ENCODE data around the gene CDHR3.

CDHR3 gene

DNA sequence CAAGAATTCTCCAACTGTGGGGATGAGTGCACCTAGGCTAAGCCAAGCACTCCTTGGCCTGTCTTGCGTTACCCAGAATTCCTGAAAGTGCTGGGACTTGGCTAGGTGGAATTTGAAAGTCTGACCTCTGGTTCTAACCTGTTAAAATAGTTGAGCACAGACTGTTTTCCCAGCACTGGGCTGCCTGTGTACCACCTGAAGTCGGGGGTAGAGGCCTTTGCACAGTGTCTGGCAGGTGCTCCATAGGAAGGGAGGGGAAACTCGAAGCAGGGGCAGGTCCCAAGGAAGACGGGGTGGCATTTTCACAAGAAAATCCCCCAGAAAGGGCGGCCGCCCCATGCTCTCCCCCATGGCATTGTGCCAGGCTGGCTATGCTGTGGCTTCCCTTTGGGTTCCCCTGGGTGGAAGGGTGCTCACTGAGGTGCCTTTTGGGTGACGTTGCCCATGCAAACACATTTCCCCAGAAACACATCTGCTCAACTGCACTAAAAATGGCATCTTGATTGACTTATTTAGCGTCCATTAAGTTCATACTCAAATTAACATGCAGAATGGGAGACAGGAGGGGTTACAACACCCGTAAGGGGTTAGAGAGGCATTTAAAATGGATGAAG, 86.2 kb downstream of the CDHR3 start:
- no peak for DNase-seq (ENCODE audit: low spot score)

DNA sequence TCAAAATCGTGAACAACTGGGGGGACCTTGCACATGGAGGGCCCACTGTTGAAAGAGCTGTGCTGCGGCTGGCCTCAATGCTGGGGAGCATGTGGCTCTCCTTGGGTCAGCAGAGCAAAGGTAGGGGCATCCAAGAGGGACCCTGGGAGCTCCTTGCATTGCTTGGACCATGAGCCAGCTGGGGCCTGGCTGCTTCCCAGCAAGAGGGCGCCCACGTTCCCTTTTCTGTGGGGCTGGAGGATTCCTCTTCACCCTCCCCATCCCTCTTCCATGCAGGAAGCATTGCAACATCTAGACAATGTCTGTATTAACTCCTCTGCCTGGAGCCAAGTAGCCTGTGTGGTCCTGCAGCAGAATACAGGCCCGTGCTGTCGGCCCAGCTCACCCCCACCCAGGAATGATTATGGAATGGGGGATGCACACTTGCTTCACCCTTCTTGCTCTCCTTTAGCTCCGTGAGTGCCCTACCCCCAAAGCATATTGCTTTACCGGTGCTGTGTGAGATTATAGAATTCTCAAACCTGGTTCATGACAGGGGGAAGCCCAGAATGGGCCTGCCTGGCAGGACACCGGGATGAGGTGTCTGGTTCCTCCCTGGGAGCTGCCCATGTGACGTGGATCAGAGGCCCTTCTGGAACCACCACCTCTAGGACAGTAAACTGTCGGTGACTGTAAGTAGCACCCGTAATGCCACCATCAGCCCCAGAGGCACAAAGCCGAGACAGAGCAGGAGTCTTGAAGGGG, 87.1 kb downstream of the CDHR3 start:
- no peak for DNase-seq (ENCODE audit: low spot score)

DNA sequence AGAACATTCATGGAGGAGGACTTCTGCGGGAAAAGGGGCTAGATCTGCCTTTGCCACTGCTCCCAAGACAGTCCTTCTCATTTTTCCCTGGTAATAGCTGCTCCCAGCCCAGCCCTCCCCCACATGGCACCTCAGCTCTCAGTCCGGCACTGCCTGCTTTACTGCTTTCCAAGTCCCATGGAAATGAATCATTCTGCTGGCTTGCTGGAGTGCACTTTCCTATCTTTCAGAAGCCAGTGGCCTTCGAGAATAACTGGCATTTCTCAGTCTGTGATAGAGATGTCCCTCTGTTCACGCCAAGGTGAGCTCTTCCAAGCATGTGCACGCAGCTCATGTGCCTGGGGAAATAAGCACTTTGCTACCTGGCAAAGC, 87.7 kb downstream of the CDHR3 start:
- DNase-seq (ENCODE audit: low spot score): no peak

DNA sequence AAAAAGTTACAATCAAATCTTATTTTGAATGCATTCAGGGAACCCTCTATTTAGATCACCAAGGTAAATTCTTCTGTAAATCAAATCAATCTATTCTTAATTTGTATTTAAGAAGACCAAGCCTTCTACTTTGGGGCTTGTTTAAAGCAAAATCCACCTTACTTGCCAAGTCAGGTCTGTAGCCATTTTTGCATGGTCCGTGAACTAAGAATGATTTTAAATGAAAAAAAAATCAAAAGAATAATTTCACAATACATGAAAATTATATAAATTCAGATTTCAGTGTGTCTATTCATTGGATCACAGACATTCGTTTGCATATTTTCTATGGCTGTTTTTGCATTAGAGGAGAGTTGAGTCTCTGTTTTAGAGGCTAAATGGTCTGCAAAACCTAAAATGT, 89.6 kb downstream of the CDHR3 start:
- DNase-seq (ENCODE audit: low spot score): no peak

DNA sequence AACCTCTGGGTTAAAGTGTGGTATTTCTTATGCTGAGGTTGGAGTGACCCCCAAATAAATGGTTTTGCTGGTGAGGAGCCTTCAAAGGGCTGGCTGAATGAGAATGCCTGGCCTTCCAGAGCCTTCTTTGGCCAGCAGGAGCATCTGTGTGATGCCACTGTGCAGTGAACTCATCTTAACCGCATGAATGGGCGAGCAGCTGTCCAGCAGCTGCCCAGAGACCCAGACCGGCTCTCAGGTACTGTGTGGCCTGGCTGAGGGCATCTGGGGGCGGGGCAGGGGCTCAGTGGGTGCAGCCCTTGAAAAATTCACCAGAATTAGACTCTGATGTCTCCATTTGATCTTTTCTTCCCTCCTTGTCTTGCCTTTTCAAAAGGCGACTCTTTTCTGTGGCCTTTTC, 90.0 kb downstream of the CDHR3 start:
- DNase-seq (ENCODE audit: low spot score): no peak

DNA sequence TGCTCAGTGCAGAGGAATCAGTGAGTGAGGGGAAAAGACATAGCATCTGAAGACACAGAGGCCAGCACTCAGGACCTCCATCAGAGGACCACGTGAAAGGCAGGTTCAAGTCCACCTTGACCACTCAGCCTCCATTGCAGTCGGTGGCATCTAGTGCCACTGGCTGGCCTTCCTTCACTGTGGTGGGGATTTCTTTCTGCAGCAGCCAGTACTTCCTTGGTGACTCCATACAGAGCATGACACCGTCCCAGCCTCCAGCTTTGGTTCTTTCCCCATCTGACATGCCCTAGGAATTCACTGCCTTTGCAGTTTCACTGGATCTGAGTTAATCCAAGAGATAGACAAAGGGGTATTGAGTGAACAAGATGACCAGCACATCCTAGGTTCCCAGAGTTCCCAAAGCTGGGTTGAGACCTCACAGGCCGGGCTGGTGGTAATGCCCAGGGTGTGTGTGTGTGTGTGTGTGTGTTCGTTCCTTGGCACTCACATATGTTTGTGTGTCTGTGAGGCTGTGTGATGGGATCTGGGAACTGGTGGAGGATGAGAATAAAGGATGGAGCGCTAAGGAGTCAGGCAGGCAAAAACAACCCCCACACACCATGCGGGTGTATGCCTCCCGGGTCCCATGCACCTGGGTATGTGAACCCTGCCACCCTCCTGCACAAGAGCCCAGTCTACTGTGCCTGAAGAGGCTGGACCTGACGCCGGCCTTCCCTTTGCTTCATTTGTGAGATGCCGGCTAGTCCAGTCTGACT, 91.3 kb downstream of the CDHR3 start:
- no peak for DNase-seq (ENCODE audit: low spot score)

DNA sequence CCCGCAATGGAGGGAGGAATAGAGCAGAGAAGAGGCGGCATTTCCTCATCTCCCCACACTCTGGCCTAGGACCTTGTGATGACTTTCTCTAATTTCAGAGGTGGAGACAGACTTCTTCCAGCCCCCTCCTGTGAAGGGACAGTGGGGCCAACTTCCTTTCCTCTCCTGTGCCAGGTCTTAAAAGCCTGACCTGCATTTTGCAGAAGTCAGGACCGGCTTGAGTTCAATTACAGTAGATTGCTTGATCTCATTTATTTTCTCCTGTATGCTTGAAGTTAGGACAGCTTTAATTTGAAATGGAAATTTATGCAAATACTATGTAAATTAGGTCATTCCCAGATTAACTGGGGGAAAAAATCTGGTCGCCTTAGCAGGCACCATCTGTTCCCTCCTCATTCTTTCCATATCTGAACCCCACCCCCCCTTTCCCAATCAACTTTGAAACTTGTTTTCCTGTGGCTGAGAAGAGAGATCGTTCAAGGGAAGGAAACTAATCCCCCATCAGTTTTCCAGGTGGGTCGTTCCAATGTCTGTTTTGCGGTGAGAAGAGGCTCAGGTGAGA, 92.0 kb downstream of the CDHR3 start:
- no peak for DNase-seq (ENCODE audit: low spot score)

DNA sequence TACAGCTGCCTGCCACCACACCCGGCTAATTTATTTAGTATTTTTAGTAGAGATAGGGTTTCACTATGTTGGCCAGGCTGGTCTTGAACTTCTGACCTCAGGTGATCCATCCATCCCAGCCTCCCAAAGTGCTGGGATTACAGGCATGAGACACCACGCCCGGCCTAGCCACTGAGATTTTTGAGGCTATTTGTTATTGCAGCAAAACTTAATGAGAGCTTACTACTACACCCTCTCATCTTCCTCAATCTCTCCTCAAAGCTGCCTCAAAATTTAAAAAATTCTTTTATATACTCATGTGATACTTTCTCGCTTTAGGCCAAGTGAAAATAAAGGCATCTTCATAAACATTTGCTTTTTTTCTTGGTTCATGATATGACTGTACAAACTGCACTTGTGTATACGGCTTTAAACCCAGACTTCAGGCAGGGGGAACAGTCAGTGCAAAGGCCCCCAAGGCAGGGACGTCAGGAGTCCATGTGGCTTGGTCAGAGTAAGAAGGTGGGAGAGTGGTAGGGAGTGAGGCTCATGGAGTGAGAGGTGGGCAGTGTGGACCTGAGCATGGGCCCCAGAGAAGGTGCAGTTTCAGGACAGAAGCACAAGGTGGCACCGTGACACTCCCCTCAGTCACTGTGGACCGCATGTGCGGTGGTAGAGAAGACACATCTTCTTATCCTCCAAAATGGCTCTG, 93.6 kb downstream of the CDHR3 start:
- peak; percentile 89 for DNase-seq (ENCODE audit: low spot score)

DNA sequence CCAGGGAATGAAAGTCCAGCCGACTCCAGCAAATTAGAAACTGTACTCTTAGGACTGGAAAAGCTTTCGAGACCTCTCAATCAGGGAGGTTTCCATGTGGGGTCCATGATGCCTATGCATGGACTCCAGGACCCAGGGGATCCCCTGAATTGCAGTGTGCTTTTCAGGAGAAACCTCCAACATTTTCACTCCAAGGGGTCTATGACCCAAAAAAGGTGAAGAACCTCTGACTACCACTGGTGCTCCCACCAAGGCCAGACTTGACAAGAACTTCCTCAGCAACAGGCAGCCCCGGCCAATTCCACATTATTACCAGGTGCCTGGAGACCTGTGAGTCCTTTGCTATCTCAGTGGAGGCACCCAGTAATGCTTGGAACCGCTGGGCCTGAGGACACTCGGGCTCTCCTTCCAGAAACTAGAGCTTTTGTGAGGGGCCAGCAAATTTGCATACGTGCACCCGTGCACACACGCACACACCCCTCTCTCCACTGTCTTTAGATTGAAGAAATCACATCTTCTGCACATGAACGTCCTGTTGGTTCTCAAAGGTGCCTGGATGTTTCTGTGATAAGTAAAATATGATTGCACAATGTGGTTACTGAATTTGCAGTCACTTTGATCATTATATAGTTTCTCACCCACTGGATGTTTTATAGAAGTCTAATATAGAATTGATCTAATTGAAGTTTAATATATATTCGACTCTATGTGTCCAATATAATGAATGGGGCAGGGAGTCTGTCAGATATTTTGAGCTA, 94.3 kb downstream of the CDHR3 start:
- no peak for DNase-seq (ENCODE audit: low spot score)

DNA sequence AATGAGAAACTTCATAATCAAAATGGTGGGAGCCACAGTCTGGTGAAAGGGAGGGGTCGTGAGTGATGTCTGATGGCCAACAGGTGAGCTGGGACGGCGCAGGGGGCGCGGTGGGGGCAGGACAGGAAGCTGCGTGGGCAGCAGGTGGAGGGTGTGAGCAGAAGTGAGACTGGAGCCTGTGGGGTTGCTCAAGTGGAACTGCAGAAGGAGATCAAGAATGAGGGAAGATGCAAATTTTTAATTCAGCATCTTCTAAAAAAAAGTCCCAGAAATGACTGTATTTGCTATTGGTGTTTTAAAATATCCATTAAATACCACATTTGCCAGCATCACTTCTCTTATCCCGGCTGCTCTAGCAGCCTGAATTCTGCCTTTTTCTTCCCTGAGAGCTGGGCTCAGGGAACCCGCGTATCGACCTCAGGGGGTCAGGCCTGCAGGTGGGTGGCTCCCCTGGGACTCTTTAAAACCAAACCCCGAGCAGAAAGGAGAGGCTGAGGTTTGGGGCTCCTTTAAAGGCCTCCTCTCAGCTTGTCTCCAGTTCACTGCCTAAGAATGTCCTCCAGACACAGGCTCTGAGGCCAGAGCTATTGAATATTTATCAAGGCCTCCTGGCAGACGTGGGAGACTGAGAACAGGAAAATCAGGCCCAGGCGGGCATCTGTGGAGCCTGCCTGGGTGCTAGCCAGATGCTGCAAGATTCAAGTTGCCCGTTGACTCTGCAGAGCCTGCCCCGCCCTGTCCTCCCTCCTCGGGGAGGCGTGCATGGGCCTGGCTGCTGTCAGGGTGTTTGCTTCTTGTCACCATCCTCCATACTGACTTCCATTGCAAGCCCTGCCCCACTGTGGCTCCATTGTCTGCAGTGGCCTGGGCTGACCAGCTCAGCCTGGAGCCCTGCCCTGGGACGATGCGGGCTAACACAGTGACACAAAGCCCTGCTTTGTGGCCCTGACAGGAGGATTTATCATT, 95.2 kb downstream of the CDHR3 start:
- DNase-seq (ENCODE audit: low spot score): no peak

DNA sequence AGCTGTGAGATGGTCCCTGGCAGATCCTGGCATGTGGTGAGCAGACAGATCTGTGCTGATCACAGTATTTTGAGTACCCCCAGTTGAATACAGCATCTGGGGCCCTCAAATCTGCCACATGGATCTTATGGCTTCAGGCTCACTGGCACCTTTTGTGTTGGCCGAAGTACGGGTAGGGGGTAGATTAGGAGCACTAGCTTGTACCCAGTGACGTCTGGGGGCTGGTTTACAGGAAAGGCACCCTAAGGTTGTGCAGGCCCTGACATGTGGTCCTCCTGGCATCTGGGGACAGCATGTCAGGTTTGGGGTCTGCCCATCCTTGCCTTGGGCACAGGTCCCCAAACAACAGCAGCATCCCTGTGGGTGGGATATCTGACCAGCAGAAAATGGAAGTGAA, 95.9 kb downstream of the CDHR3 start:
- DNase-seq (ENCODE audit: low spot score): no peak

DNA sequence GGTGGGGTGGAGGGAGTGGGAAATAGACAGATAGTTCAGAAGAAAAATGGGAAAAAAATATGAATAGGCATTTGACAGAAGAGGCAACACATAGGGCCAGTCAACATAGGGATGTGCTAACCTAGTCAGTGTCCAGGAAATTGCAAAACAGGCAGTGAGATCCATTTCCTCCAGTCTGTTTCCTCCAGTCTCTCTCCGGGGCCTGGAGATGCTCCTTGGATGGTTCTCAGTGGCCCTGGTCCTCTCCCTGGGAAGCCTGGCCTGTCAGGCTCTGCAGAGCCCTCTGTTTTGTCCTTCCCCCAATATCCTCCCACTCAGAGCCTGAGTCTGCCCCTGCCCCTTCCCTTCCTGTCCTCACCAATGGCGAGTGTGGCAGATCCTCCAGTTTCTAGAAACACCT, 96.5 kb downstream of the CDHR3 start:
- no peak for DNase-seq (ENCODE audit: low spot score)

DNA sequence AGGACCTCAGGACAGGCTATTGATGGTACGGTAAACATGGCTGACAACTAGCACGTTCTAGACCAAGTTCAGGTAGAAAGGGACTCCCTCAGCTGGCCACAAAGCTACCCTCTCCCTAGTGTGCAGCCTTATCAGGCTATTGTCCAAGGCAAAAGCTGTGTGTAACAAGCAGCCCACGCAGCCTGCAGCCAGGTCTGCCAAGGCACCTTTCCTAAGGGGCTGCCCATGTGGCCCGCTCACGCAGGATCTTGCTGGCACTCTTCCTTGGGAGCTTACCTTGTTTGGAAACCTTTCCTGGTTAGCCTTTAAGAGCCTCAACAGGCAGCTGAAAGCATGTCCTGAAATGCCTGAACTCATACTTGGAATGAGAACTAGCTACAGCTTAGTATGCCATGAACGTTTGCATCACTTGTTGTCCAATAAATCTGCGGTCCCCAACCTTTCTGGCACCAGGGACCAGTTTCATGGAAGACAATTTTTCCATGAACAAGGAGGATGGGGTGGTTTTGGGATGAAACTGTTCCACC, 97.4 kb downstream of the CDHR3 start:
- no peak for DNase-seq (ENCODE audit: low spot score)

DNA sequence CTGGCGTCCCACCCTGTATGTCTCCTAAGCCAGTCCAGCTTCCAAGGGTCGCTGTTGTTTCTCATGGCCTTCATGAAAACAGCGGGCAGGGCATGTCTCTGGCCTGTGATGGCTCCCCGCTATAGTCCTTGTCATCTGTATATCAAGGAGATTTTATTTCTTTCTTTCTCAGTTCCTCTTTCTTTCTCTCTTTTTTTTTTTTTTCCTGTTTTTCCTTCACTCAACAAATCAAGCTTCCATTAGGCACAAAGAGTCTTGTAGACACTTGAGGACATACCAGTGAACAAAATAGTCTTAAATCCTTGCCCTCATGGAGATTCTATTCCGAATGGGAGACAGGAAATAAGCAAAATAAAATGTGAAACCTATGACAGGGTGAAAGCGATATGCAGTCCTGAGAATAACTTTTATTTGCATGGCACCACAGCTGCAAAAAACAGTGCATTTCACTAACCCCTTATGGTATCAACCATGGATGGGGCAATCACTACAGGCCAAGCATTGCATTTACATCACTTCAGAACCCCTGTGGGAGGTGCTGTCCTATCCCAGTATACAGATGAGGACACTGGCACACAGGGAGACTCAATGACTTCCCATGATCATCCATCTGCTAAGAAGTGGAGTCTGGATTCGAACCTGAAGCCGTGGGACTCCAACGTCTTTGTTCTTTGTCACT, 98.4 kb downstream of the CDHR3 start:
- no peak for DNase-seq (ENCODE audit: low spot score)

DNA sequence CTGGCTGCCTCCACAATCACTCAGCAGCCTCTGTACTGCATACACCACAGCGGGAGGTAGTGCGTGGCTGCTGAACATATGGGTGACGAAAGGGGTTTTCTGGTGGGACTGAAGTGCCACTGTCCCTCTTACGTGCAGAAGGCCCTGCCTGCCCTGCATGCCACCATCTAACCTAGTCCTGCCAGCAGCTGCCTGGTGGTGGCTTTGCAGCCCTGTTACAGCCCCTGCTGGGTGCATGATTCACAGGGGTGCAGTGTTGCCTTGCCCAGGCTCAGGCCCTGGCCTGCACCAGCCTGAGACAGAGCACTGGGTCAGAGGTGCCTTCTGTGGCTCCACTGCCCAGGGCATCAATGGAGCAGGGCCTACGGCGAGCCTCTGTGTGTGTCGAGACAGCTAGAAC, 98.9 kb downstream of the CDHR3 start:
- DNase-seq (ENCODE audit: low spot score): no peak

DNA sequence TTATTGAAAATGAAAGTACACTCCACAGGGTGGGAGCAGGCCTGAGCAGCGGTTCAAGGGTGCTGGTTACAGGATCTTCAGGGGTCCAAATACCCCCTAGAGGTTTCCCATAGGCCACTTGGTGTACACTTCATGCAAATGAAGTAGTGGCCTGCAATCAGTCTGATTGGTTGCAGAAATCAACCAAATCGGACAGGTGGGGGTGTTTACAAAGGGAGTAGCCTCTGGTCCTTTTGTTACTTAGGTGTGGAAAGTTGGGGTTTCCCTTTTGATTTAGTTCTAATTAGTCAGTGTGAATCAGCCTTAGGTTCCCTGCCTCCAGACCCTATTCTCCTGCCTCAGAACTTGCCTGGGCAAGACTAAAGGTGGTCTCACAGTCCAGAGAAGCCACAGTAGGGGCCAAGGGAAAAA, 99.5 kb downstream of the CDHR3 start:
- DNase-seq (ENCODE audit: low spot score): no peak

DNA sequence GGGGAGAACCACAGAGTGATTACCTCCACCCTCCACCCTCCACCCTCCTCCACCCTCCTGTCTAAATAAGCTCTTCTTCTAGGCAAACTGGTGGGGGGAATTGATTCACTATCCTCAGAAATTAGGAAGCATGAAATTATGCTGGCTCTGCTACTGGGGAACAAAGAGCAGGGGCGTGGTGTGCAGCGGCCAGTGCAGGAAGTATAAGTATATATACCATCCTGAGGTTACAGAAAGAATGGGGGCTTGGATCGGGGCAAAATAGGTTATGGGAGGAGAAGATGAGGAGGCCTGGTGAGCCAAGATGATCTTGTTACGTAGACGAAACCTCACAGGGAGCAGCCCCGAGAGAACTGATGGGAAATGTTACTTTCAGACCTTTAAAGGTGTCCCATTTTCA, 100.0 kb downstream of the CDHR3 start:
- no peak for DNase-seq (ENCODE audit: low spot score)

DNA sequence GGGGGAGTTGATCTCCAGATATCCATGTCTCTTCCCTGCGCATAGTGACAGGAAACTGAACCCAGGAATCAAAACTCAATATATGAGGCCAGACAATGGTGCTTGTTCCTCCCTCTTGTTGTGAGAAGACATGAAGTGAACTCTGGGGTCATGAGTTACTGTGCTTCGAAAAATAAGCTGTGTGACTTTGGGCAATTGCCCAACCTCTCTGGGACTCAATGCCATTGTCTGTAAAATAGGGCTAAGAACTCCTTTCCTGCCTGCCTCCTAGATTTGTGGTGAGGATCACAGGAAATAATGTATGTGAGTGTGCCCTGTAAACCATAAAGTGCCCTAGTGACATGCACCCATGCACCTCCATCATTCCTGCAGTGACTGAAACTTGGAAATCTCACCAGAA, 100.6 kb downstream of the CDHR3 start:
- no peak for DNase-seq (ENCODE audit: low spot score)

DNA sequence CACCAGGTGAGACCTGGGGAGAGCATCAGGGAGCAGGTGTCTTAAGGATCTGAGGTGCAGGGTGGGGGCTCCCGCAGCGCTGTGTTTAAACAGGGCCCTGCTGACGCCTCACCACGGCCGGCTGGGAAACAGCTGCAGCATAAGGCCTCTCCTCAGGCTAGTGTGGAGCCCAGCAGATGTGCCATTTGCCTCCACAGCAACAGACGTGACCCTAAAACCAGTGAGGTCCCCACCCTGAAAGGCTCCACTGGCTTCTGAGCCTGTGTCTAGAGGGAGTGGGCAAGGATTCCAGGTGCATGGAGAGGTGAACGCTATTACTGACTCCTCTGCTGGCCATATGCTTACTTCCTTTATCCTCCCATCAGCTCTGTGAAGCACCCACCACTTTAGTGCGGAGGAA, 101.3 kb downstream of the CDHR3 start:
- DNase-seq (ENCODE audit: low spot score): no peak
